ENCODE data around the gene PID1. TPM values are rescaled to one million over a fixed set of nuclear protein-coding genes. Genes with fewer than 3 reads are reported as not detected.

The PID1 gene
- total RNA-seq, 2 donors from 2014 or later: 66.2 to 109 TPM

DNA sequence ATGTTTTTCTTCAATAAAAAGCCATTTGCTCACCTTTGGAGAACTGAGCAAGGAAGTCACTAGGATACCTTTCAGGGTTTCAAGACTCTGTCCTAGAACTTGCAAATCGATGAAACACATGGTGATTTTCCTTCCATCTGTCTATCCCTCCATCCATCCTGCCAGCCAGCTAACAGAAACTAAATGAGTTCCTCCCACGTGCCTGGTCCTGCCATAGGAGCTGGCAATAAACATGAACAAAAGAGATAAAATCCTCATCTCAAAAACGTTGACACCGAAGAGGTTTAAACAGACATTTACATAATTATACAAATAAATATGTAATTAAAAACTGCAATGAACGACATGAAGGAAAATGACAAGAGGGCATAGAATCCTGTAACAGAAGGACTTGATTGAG, 249.0 kb downstream of the PID1 start:
- H3K9me3 ChIP-seq: no peaks in the 10 kb centered on the region
- no peak for DNase-seq (ENCODE audit: low spot score)
- TF ChIP-seq, protein P1, sequence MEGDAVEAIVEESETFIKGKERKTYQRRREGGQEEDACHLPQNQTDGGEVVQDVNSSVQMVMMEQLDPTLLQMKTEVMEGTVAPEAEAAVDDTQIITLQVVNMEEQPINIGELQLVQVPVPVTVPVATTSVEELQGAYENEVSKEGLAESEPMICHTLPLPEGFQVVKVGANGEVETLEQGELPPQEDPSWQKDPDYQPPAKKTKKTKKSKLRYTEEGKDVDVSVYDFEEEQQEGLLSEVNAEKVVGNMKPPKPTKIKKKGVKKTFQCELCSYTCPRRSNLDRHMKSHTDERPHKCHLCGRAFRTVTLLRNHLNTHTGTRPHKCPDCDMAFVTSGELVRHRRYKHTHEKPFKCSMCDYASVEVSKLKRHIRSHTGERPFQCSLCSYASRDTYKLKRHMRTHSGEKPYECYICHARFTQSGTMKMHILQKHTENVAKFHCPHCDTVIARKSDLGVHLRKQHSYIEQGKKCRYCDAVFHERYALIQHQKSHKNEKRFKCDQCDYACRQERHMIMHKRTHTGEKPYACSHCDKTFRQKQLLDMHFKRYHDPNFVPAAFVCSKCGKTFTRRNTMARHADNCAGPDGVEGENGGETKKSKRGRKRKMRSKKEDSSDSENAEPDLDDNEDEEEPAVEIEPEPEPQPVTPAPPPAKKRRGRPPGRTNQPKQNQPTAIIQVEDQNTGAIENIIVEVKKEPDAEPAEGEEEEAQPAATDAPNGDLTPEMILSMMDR (IDR thresholded peaks at IDR 0.05): no peak
- ATAC-seq (ENCODE audit: insufficient number of reproducible peaks, low FRiP score, low read depth): no peak
- H3K27me3 ChIP-seq (replicated peaks; ENCODE audit: insufficient read depth): no peaks in the 10 kb centered on the region
- H3K4me3 ChIP-seq: no peak overlapping the region
- peaks cover 16% of the 10 kb centered on the region for H3K36me3 ChIP-seq
- peaks cover 0 to 15% of the 10 kb centered on the region in 2 donors for H3K4me1 ChIP-seq (ENCODE audit: control insufficient read depth in 1 of 2, low read depth in 2 of 2)
- H3K27ac ChIP-seq: no peak overlapping the region

DNA sequence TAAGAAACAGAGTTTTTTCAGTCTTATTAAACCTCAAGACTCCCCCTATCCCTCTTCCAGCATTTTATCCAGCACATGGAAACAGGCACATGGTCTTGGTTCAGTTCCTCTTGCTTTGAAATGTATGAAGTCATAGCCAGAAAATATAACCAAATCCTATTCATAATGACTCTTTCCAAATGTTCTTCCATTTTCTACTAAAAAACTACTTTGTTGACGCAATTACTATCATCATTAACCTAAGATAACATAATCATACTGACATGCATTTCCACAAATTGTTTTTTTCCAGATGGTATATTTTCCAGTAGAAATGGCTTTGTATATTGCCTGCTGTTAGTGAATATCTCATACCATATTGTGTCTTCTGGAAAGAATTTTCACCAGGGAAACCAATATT, 261.3 kb downstream of the PID1 start:
- no peak overlapping the region for H3K27ac ChIP-seq
- no peak overlapping the region for H3K4me3 ChIP-seq
- ATAC-seq (ENCODE audit: insufficient number of reproducible peaks, low FRiP score, low read depth): no peak
- no peaks in the 10 kb centered on the region for H3K27me3 ChIP-seq (replicated peaks; ENCODE audit: insufficient read depth)
- no peaks in the 10 kb centered on the region for H3K36me3 ChIP-seq
- TF ChIP-seq, protein P1 (IDR thresholded peaks at IDR 0.05): no peak
- H3K9me3 ChIP-seq: no peaks in the 10 kb centered on the region
- H3K4me1 ChIP-seq (ENCODE audit: control insufficient read depth in 1 of 2, low read depth in 2 of 2): no peaks in the 10 kb centered on the region
- DNase-seq (ENCODE audit: low spot score): no peak

GRCh38 chr2:229003256-229003655, 267.8 kb downstream of the PID1 start:
- no peak overlapping the region for H3K27ac ChIP-seq
- no peak for ATAC-seq (ENCODE audit: insufficient number of reproducible peaks, low FRiP score, low read depth)

GRCh38 chr2:229001196-229001595, 269.9 kb downstream of the PID1 start:
- H3K27me3 ChIP-seq (replicated peaks; ENCODE audit: insufficient read depth): no peaks in the 10 kb centered on the region
- no peaks in the 10 kb centered on the region for H3K4me1 ChIP-seq (ENCODE audit: control insufficient read depth in 1 of 2, low read depth in 2 of 2)
- H3K27ac ChIP-seq: no peak overlapping the region
- H3K4me3 ChIP-seq: no peak overlapping the region
- H3K36me3 ChIP-seq: no peaks in the 10 kb centered on the region
- DNase-seq (ENCODE audit: low spot score) (no peak), ATAC-seq (ENCODE audit: insufficient number of reproducible peaks, low FRiP score, low read depth) (no peak)
- TF ChIP-seq, protein P1 (IDR thresholded peaks at IDR 0.05): no peak
- no peaks in the 10 kb centered on the region for H3K9me3 ChIP-seq

More at GRCh38 chr2:229003256-229003655, 267.8 kb downstream of the PID1 start:
- no peak for DNase-seq (ENCODE audit: low spot score)
- Histone ChIP-seq H3K4me3 (no peak overlapping the region), H3K27me3 (replicated peaks; ENCODE audit: insufficient read depth) (no peaks in the 10 kb centered on the region), H3K4me1 (ENCODE audit: control insufficient read depth in 1 of 2, low read depth in 2 of 2) (no peaks in the 10 kb centered on the region), H3K36me3 (no peaks in the 10 kb centered on the region), H3K9me3 (no peaks in the 10 kb centered on the region)
- TF ChIP-seq, protein P1 (IDR thresholded peaks at IDR 0.05): no peak

DNA sequence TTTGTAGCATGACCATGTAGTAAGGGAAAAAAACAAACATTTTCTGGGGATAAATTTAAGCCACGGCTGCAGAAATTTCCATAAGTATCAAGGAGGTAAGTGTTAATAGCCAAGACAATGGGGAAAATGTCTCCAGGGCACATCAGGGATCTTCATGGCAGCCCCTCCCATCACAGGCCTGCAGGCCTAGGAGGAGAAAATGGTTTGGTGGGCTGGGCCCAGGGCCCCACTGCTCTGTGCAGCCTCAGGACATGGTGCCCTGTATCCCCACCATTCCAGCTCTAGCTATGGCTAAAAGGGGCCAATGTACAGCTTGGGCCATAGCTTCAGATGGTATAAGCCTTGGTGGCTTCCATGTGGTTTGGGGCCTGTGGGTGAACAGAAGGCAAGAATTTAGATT, 271.8 kb downstream of the PID1 start:
- ATAC-seq (ENCODE audit: insufficient number of reproducible peaks, low FRiP score, low read depth) (no peak), DNase-seq (ENCODE audit: low spot score) (no peak)
- Histone ChIP-seq H3K9me3 (no peaks in the 10 kb centered on the region), H3K4me1 (ENCODE audit: control insufficient read depth in 1 of 2, low read depth in 2 of 2) (no peaks in the 10 kb centered on the region), H3K36me3 (no peaks in the 10 kb centered on the region), H3K4me3 (no peak overlapping the region), H3K27ac (no peak overlapping the region), H3K27me3 (replicated peaks; ENCODE audit: insufficient read depth) (no peaks in the 10 kb centered on the region)
- TF ChIP-seq, protein P1 (IDR thresholded peaks at IDR 0.05): no peak

Data from thoracic aorta (tissue), 2 donors.